GM12865 (cell line): ENCODE measurements around the gene OVOL2.

Experiments used
- DNase-seq: peaks from one replicate; pipeline ENCODE4 v3.0.0; 2010; ENCODE audit warnings: low read depth
- H3K4me3 ChIP-seq: 2 replicates; pipeline ENCODE4 v1.5.1; 2011; ENCODE audit warnings: mild to moderate bottlenecking, low read depth, low read length, control low read depth
- CTCF ChIP-seq: IDR thresholded peaks from 2 replicates; pipeline ENCODE4 v1.5.1; 2011; ENCODE audit warnings: low read length, control low read depth, low read depth, inconsistent platforms; ENCODE audit not compliant: insufficient read depth; ENCODE audit errors: missing control alignments

Gene OVOL2

GRCh38 chr20:18011951-18012645 lies 45.6 kb downstream of the OVOL2 start:
- H3K4me3 ChIP-seq = no peak overlapping the region
- TF ChIP-seq CTCF = no peak
- no peak for DNase-seq

- H3K4me3 ChIP-seq = no peak overlapping the region
- no peak for TF ChIP-seq CTCF
- no peak for DNase-seq
These were observed 46.2 kb downstream of the OVOL2 start for GRCh38 chr20:18011482-18011881.

GRCh38 chr20:18009116-18009515 lies 48.6 kb downstream of the OVOL2 start:
- no peak overlapping the region for H3K4me3 ChIP-seq
- TF ChIP-seq CTCF = no peak
- no peak for DNase-seq

- no peak for TF ChIP-seq CTCF
- no peak for DNase-seq
- no peak overlapping the region for H3K4me3 ChIP-seq
These were observed 50.0 kb downstream of the OVOL2 start for GRCh38 chr20:18007534-18008292.

- no peak for DNase-seq
- no peak for TF ChIP-seq CTCF
- no peak overlapping the region for H3K4me3 ChIP-seq
These were observed 51.0 kb downstream of the OVOL2 start for GRCh38 chr20:18006684-18007083.

- DNase-seq = no peak
- no peak overlapping the region for H3K4me3 ChIP-seq
- no peak for TF ChIP-seq CTCF
These were observed 51.7 kb downstream of the OVOL2 start for GRCh38 chr20:18005990-18006364.
